HG03432 (cell line): ENCODE results near the gene AP2B1.

ENCODE experiments used
- ATAC-seq: cut with Tn5 transposase; IDR thresholded peaks from one replicate; pipeline ENCODE4 v1.9.1; 2021; ENCODE audit warnings: mild to moderate bottlenecking, moderate library complexity; ENCODE audit not compliant: unreplicated experiment

Gene AP2B1

DNA sequence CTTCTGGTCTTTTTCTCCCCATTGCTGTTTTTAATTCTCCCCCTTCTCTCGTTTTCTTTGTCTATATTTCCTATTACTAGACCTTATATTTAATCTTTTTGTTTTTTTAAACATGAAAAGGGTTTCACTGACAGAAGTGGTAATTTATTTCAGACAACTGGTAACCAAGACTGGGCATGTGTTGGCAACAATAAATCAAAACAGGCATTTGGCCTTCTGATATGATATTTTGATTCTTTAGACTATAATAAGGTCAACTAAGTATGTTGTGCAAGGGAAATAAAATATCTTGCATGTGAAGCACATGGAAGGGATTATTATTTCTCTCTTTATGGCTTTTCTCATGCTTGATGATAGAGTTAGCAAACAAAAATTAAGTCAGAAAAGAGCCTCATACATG, 34.6 kb downstream of the AP2B1 start:
- ATAC-seq = no peak

DNA sequence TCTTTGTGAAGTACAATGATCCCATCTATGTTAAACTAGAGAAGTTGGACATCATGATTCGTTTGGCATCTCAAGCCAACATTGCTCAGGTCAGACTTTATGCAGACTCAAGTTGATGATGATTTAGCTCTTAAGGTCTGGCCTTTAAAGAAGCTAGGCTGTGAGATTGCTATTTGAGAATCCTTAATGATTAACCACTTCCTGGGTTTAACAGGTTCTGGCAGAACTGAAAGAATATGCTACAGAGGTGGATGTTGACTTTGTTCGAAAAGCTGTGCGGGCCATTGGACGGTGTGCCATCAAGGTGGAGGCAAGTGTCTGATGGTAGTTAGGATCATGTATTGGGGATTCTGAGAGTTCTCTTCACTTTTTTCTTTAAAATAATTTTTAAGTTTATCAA, 40.3 kb downstream of the AP2B1 start:
- no peak for ATAC-seq

DNA sequence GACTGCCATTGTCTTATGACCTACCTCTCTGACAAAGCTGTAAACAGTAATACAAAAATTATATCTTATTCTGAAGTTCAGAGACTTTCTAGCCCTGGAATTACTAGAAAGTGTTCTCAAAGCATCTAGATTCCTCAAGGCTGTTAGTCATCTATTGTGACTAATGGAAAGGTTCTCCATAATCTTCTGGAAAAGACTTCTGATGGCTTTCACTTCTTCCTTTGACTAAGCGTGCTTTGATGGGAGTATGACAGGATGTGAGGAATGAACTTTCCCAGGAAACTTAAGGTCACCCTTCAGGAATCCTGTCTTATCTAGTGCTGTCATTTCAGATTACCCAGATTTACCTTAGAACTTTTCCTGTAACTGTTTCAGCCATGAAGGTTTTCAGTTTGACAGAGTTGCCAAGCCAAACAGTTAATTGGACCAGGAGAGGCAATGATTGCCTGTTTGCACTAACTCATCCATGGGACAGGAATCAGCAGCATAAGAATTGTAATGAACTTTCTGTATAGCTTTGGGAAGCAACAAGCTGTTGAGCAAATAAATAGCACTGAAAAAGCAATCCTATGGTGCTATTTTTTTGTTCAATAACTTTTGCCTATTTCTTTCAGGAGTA, 43.5 kb downstream of the AP2B1 start:
- no peak for ATAC-seq

DNA sequence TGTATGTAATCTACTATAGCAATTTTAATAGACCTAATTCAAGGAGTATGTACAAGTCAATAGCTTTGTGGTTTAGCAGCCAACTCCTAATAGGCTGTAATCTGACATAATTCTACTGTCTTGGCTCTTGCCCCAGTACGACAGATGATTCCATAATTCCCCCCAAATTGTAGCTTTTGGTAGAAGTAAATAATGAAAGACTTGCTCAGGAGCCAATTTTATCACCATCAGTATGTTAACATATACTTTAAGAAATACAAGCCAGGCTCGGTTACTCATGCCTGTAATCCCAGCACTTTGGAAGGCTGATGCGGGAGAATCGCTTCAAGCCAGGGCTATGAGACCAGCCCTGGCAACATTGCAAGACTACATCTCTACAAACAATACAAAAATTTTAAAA, 53.9 kb downstream of the AP2B1 start:
- no peak for ATAC-seq

DNA sequence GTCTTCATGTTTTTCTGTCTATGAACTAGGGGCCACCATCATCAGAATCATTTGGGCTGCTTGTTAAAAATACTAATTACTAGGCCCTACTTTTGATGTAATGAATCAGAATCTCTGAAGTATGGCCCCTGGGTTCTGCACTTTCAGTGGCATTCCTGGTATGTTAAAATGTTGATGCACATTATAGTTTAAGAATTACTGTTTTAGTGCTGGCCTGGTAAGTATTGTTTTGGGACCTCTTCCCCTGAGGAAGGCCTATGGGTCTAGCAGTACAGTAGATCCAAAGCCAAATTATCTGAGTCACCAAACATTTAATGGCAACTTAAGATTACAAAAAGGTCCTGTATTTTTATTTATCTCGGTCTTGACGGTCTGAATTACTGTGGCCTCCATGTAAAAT, 58.8 kb downstream of the AP2B1 start:
- no peak for ATAC-seq

DNA sequence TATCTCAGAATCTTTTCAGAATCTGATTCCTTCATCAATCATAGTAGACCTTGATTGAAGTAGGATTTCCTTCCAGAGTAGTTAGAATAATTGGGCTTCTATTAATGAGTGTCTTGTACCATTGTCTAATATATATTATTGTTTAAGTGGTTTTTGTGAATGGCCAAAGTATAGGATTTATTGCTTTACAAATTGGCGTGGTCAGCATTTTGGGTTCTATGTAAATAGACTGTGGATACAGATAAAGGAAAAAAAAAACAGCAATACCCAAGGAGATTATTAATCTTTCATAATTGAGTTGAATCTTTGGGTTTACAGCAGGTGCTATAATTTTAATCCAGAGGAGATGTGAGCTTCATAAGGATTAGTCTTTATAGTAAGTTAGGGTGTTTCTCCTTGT, 64.3 kb downstream of the AP2B1 start:
- ATAC-seq = no peak

DNA sequence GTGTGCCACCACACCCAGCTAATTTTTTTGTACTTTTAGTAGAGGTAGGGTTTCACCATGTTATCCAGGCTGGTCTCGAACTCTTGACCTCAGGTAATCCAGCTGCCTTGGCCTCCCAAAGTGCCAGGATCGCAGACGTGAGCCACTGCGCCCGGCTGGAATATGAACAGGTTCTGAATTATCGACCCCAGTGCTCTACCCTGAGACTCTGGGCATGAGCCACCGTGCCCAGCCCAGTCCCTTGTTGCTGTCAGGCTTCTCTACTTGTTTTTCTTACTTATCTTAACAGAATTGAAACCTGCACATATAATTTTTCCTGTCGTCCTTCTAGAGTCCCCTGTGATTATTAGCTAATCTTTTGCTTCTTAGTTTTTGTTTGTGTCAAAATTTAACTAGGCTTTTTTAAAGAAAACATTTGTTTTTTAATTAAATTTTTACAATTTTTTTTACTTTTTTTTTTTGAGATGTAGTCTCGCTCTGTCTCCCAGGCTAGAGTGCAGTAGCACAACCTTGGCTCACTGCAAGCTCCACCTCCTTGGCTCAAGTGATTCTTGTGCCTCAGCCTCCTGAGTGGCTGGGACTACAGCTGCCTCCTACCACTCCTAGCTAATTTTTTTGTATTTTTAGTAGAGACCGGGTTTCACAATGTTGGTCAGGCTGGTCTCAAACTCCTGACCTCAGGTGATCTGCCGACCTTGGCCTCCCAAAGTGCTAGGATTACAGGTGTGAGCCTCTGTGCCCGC, 66.7 kb downstream of the AP2B1 start:
- ATAC-seq = no peak

DNA sequence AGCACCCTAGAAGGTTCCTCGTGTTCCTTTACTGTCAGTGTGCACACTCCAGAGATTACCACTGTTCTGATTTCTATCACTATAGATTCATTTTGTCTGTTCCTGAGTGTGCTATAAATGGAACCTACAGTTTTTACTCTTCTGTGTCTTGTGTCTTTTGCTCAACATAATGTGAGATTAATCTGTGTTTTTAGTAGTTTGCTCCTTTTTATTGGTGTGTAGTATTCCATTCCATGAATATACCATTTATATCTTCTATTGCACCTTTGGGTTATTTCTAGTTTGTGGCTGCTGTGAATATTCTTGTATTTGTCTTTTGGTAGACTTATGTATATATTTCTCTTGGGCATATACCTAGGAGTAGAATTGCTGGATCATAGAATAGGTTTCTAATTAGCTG, 68.2 kb downstream of the AP2B1 start:
- no peak for ATAC-seq

DNA sequence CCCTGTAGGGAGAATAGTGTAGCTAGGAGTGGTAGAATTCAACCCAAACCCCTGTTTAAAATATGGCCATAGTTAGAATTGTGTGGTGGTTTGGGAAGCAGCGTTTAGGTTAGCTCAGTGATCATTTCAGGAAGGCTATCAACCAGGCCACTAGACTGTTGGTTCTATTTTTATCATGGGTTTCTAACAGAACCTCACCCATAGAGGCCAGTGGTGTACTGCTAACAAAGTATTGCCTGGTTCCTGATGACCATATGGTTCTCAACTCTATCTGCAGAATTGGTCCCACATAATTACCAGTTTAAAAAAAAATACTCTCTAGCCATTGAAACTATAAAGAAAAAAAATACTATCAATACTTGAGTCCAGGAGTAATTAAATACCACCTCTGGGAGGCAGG, 73.8 kb downstream of the AP2B1 start:
- ATAC-seq = no peak

DNA sequence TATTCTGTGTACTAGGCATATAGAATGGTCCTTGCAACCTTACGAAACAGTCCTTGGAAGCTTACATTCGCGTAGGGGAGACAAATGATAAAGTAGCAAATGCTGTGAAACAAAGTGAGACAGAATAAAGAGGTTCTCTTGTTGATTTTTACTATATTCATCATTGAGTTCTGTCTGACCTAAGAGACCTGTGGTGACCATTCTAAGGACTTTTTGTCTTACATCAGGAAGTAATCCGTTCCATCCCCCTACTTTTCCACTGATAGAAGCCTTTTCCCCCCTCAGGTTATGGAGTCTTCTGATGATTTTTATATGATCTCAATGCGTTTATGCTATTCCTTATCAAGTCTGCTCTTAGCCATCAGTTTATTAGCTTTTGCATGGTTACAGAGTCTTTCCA, 77.6 kb downstream of the AP2B1 start:
- ATAC-seq = no peak

DNA sequence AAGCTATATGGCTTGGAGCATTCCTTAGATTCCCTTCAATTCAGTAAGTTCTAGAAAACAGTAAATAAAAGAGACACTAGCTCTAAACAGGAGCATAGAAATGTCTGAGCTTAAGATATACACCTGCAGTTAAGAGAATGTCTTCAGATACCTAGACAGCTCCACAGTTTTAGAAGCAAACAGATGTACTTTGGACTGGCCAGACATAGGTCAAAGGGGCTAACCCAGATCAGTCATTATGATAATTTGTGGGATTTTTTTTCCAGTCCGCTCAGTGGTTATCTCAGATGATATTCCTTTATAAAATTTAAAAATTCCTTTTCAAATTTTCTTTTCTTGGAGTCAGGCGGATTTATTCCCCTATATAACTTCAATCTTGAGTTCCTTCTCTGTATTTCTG, 78.5 kb downstream of the AP2B1 start:
- no peak for ATAC-seq

DNA sequence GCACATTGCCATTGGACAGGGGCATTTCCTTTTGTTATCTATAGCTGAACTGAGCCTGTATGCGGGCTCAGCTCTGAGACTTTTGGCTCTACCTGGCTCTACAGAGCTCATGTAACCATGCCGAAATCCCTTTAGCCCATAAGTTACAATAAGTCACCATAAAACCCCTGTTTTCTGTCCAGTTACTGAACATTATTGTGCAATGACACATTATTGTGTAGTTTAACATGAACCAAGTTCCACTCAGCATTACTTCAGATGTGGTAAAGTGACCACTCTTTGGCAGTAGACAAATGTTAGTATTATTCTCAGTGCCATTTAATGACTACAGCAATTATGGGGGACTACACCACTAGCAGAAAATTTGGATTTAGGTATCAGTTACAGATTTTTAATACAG, 78.9 kb downstream of the AP2B1 start:
- ATAC-seq = no peak

DNA sequence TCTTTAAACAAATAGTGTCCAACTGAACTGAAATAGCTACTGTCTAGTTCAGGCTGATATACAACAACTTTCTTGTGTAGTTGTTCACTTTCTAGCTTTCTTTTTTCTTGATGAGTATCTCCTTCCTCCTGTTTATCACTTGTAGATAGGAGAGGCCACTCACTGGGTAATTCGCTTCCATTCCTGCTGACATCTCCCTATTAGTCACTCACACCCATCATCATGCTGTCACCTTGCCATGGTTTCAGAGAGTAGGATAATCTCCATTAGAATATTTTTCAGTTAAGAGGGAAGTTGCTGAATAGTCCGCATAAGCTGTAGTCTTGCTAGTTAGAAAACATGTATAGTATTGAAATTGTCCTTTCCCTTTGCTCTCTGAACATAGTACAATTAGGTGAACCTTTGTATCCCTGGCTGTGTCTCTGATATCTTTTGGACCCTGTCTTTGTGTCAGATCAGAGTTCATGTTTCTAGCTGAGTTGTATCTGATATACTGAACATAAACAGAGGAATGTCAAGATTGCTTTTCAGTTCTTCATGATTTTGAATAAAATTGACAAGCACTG, 79.9 kb downstream of the AP2B1 start:
- no peak for ATAC-seq

DNA sequence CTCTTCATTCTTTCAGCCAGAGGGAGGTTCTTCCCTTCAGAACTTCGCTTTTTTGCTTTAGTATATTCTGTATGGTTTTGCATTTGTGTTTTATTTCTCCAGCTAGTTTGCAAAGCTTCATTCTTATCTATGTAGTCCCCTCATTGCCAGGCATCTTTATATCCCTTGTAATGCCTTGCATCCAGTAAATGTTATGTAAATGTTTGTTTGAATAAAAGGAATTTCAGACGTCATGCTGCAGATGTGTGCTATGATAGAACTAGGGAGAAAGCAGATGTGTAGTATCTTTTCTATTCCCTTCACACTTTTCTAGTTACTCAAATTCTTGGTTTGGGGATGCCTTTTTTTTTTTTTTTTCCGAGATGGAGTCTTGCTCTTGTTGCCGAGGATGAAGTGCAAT, 81.7 kb downstream of the AP2B1 start:
- no peak for ATAC-seq

DNA sequence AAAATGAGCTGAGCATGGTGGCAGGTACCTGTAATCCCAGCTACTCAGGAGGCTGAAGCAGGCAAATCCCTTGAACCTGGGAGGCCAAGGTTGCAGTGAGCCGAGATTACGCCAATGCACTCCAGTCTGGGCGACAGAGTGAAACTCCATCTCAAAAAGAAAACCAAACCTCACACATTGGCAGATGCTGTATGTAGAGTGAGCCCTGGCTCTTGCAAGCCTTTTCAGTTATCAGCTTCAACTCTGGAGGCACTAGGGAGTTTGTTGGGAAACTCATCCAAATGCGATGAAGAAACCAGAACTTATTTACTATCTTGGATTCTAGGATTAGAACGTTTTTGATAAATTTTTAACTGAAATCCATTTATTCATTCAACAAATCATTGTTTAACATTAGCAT, 87.4 kb downstream of the AP2B1 start:
- ATAC-seq = no peak

DNA sequence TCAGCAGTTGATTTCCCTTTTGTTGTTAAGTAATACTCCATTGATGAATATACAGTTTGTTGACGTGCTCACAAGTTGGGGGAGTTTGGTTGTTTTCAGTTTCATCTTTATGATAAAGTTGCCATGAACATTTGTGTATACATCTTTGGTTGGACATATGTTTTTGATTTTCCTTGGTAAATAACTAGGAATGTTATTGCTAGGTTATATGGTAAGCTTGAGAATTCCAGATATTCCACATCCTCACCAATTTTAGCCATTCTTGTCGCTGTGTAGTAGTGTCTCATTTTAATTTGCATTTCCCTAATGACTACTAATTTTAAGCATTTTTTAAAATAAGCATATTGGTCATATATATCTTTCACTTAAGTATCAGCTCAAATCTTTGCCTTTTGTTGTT, 89.3 kb downstream of the AP2B1 start:
- ATAC-seq = no peak

DNA sequence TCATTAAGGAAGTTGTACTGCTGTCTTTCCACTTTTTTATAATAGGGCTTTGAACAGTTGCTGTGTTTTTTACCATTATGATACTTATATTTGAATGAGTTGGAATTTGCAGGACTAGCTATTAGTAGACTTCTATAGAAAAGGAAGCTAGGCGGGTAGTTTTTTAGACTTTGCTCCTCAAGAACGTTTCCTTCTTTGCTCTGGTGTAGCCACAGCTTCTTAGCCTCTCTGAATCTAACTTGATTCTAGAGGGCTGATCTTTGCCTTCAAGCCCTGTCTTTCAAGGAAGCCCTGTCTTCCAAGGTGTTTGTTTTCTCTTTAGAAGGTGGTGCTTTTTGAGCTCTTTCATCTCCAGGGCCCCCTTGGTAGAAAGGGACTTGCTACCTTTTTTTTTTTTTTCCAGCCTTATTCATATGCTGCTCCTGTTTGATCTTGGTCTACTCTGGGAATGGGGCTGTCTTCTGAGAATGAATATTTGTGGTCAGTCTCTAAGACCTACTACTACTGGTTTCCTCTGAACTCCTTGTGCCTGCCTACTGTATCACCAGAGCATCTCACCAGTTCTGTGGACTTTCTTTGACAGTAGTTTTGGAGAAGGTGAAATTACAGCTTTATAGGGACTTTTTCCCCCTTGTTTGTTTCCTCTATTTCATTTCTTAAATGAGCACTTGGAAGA, 92.0 kb downstream of the AP2B1 start:
- ATAC-seq = no peak

DNA sequence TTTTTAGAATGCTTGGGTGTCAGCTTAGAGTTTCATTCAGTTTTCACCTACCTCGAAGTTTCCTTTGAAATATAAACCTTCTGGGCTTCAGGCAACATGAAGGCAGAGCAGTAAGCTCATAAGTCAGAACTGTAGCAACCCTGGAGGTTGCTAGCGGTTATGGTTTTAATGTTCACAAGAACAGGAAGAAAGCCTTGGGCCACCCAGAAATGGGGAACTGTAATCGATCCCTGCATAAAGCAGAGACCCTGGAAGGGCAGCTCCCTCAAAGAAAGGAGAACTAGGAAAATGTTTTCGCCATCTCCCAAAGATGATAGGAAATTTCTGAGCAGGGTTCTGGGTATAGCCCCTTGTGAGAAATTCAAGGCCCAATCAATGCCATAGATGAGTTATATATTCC, 96.5 kb downstream of the AP2B1 start:
- ATAC-seq = no peak

DNA sequence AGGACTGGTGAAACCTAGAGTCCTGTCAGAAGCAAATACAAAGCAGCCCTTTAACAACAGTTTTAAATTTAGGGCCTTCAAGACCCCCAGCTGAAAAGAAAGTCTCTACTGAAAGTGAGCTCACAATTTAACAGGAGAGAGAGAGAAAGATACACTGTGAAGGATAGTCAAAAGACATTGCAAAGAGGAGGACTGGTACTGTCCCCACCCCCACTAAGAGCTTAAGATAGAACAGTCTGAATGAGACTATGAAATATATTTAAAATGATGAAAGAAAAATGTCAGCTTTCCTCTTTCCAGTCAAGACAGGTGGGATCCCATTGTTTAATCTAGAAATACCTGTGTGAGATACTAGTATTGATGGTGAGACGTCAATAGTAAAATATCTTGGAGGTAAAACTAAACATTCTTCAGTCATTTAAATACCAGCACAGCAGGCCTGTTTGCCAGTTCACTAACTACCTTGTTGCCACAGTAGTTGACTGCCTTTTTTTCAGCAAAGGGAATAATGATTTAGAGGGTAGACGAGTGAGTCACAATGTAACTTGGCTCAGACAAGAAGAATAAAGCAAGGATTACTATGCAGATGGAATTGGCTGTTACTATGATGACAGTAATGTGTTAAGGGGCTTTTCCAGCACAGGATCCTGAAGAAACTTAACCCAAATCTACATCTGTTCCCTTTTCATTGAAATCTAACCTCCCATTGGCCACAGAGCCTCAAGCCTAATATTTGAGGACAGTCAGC, 97.1 kb downstream of the AP2B1 start:
- ATAC-seq = no peak

DNA sequence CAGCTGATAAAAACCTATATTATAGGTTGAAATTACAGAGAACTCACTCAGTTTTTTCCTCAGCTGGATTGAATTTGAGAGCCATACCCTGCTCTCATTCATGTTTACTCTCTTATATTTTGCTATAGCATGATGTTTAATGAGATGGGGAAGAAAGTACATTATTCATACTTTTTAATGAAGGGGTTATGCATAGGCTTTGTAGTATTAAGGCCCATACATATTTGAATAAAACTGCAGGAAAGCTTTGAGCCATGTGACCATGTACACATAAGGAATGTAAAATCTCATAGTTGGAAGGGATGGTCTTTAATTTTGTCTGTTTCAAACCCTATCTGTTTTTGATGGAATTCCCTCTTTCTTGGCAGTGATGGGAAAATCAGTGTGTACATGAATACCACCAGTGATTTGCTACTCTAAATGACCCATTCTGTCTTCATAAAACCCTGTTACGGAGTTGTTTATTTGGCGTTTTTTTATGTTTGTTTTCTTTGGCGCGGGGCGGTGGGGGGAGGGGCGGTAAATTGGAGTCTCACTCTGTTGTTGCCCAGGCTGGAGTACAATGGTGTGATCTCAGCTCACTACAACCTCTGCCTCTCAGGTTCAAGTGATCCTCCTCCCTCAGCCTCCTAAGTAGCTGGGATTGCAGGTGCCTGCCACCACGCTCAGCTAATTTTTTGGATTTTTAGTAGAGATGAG, 105.5 kb downstream of the AP2B1 start:
- no peak for ATAC-seq

DNA sequence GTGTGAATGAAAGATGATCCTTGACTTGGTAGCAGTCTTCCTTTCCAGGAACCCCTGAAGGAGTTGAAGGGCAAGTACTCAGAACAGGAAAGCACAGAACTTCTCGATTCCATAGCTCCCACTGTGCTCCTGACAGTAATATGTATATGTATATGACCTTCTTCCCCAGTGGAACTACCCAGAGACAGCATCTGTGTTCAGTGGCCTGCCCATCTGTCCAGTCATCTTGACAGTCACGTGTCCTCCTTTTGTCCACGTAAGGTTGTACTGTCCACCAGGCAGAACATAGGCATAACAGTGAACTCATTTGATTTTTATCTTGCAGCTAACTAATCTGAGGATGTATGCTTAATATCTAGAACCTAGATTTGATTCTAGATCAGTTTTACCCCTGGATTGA, 106.5 kb downstream of the AP2B1 start:
- no peak for ATAC-seq
